ENCODE results near the gene CCDC97. TPM values are rescaled to one million over a fixed set of nuclear protein-coding genes. Genes with fewer than 3 reads are reported as not detected.
"Not testable (repeated sequence)": the region's sequence is repeated elsewhere in the genome, so short reads cannot be mapped to it uniquely, and the experiment has no call there.

The CCDC97 gene
- total RNA-seq, 2 experiments from 2014 or later: 50.4 to 51.7 TPM

GRCh38 chr19:41334793-41335192, 24.8 kb downstream of the CCDC97 start:
- Mint-ChIP-seq H3K4me3 (no peak overlapping the region), H3K4me1 (peaks cover 54% of the 10 kb centered on the region)

GRCh38 chr19:41335467-41335866, 25.5 kb downstream of the CCDC97 start:
- DNase-seq: no peak
- Mint-ChIP-seq H3K9me3 (no peaks in the 10 kb centered on the region), H3K27ac (peak overlapping the region; percentile 57), H3K4me1 (peaks cover 54% of the 10 kb centered on the region), H3K36me3 (ENCODE audit: low read depth) (peaks cover 57% of the 10 kb centered on the region), H3K4me3 (no peak overlapping the region), H3K27me3 (no peaks in the 10 kb centered on the region)
- CTCF ChIA-PET: interaction anchor here (0.6 to 1.9 kb wide), 5 partner anchors 8 to 152 kb away, joined by 3 to 10 read pairs (median 5); no protein-coding TSS in a partner anchor
- POLR2A ChIA-PET: interaction anchor here (0.6 kb wide), 1 partner anchor 9 kb away, joined by 3 read pairs; no protein-coding TSS in a partner anchor

More at GRCh38 chr19:41334793-41335192, 24.8 kb downstream of the CCDC97 start:
- DNase-seq: no peak
- H3K27me3 Mint-ChIP-seq: no peaks in the 10 kb centered on the region
- POLR2A ChIA-PET: no interaction called here
- peaks cover 55% of the 10 kb centered on the region for H3K36me3 Mint-ChIP-seq (ENCODE audit: low read depth)
- H3K27ac Mint-ChIP-seq: peak overlapping the region; percentile 38
- no peaks in the 10 kb centered on the region for H3K9me3 Mint-ChIP-seq
- CTCF ChIA-PET: interaction anchor here (1.9 kb wide), 1 partner anchor 9 kb away, joined by 10 read pairs; no protein-coding TSS in a partner anchor

GRCh38 chr19:41339936-41340335, 30.0 kb downstream of the CCDC97 start:
- POLR2A ChIA-PET: interaction anchor here (0.6 kb wide), 1 partner anchor 11 kb away, joined by 5 read pairs; no protein-coding TSS in a partner anchor
- no peaks in the 10 kb centered on the region for H3K27me3 Mint-ChIP-seq
- H3K9me3 Mint-ChIP-seq: no peaks in the 10 kb centered on the region
- H3K36me3 Mint-ChIP-seq (ENCODE audit: low read depth): peaks cover 65% of the 10 kb centered on the region
- DNase-seq: no peak
- no peak overlapping the region for H3K4me3 Mint-ChIP-seq
- CTCF ChIA-PET: interaction anchor here (3.7 kb wide), 1 partner anchor 12 kb away, joined by 15 read pairs; no protein-coding TSS in a partner anchor
- peaks cover 58% of the 10 kb centered on the region for H3K4me1 Mint-ChIP-seq
- no peak overlapping the region for H3K27ac Mint-ChIP-seq

DNA sequence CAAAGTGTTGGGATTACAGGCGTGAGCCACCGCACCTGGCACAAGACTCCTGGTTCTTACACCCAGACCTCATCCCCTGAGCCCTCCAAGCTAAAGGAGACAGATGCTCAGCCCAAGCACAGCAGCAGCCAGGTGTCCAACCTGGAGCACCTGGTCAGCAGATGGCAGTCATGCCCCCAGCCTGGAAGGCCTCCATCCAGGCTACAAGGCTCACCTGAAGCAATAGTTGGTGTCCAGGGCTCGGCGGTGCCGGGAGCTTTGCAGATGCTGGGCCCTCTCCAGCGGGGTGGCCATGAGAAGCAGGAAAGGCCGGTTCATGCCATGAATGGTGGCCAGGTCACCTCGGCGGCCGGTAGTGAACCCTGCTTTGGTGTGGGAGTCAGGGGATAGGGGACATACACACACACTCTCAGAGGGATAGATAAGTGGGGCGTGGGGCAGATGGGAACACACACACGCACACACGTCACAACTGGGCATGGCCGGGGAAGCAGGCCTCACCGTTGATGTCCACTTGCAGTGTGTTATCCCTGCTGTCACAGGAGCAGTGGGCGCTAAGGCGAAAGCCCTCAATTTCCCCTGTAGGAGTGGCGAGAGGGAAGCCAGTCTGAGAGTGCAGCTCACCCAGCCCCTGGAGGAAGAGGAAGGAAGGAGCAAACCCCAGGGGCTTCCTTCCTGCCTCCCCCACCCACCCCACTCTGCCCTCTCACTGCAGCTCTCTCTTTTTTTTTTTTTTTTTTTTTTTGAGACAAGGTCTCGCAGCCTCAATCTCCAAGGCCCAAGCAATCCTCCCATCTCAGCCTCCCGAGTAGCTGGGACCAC, 31.9 kb downstream of the CCDC97 start:
- Mint-ChIP-seq H3K27ac (peak overlapping the region; percentile 46), H3K9me3 (no peaks in the 10 kb centered on the region), H3K27me3 (no peaks in the 10 kb centered on the region), H3K36me3 (ENCODE audit: low read depth) (peaks cover 63% of the 10 kb centered on the region), H3K4me1 (peaks cover 55% of the 10 kb centered on the region), H3K4me3 (peak overlapping the region; percentile 27)
- POLR2A ChIA-PET: no interaction called here
- no peak for DNase-seq
- CTCF ChIA-PET: interaction anchor here (0.6 to 3.7 kb wide), 4 partner anchors 10 to 1474 kb away, joined by 3 to 15 read pairs (median 3); no protein-coding TSS in a partner anchor

DNA sequence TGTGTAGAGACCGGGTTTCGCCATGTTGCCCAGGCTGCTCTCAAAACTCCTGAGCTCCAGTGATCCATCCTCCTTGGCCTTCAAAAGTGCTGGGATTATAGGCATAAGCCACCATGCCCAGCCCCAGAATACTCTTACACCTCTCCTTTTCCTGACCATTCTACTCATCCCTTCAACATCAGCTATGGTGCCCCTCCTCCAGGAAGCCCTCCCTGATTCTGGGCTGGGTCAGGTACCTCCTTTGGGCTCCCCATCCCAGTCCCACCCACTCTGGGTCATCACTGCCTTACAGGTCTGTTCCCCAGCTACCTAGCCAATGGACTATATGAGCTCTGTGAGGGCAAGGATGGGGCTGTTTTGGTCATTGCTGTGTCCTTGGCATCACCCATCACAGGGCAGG, 34.2 kb downstream of the CCDC97 start:
- Mint-ChIP-seq H3K27ac (peak overlapping the region; percentile 10), H3K36me3 (ENCODE audit: low read depth) (peaks cover 69% of the 10 kb centered on the region), H3K4me3 (no peak overlapping the region), H3K9me3 (peaks cover 3% of the 10 kb centered on the region), H3K27me3 (no peaks in the 10 kb centered on the region), H3K4me1 (peaks cover 60% of the 10 kb centered on the region)
- POLR2A ChIA-PET: interaction anchor here (0.5 kb wide), 1 partner anchor 8 kb away, joined by 3 read pairs; no protein-coding TSS in a partner anchor
- no peak for DNase-seq
- CTCF ChIA-PET: interaction anchor here (1.1 kb wide), 1 partner anchor 17 kb away, joined by 3 read pairs; no protein-coding TSS in a partner anchor

DNA sequence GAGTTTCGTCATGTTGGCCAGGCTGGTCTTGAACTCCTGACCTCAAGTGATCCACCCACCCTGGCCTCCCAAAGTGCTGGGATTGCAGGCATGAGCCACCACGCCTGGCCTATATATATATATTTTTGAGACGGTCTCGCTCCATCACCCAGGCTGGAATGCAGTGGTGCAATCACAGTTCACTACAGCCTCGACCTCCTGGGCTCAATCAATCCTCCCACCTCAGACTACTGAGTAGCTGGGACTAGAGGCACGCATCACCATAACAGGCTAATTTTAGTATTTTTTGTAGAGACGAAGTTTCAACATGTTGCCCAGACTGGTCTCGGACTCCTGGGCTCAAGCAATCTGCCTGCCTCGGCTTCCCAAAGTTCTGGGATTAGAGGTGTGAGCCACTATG, 36.9 kb downstream of the CCDC97 start:
- H3K27me3 Mint-ChIP-seq, CTCF ChIA-PET, H3K27ac Mint-ChIP-seq, H3K4me3 Mint-ChIP-seq, DNase-seq, H3K9me3 Mint-ChIP-seq: not testable (repeated sequence)
- peaks cover 61% of the 10 kb centered on the region for H3K4me1 Mint-ChIP-seq
- peaks cover 70% of the 10 kb centered on the region for H3K36me3 Mint-ChIP-seq (ENCODE audit: low read depth)
- POLR2A ChIA-PET: interaction anchor here (0.6 kb wide), 1 partner anchor 148 kb away, joined by 5 read pairs; no protein-coding TSS in a partner anchor

GRCh38 chr19:41350735-41351338, 40.9 kb downstream of the CCDC97 start:
- Mint-ChIP-seq H3K36me3 (ENCODE audit: low read depth) (peaks cover 50% of the 10 kb centered on the region), H3K9me3 (peaks cover 3% of the 10 kb centered on the region), H3K27ac (peak overlapping the region; percentile 90), H3K4me1 (peaks cover 51% of the 10 kb centered on the region), H3K4me3 (peak overlapping the region; percentile 99), H3K27me3 (no peaks in the 10 kb centered on the region)
- CTCF ChIA-PET: interaction anchor here (0.5 to 3.2 kb wide), 13 partner anchors 9 to 745 kb away, joined by 3 to 31 read pairs (median 4); partner anchors contain the start of gene B9D2
- POLR2A ChIA-PET: interaction anchor here (1.1 kb wide), 1 partner anchor 28 kb away, joined by 3 read pairs; no protein-coding TSS in a partner anchor
- DNase-seq: no peak

GRCh38 chr19:41351339-41352245, 41.6 kb downstream of the CCDC97 start:
- peak overlapping the region; percentile 90 for H3K27ac Mint-ChIP-seq
- H3K4me3 Mint-ChIP-seq: peak overlapping the region; percentile 99
- peaks cover 48% of the 10 kb centered on the region for H3K36me3 Mint-ChIP-seq (ENCODE audit: low read depth)
- POLR2A ChIA-PET: interaction anchor here (0.7 to 1.1 kb wide), 2 partner anchors 29 to 91 kb away, joined by 3 read pairs; no protein-coding TSS in a partner anchor
- no peaks in the 10 kb centered on the region for H3K27me3 Mint-ChIP-seq
- DNase-seq: peak; percentile 87
- CTCF ChIA-PET: interaction anchor here (0.5 to 3.2 kb wide), 20 partner anchors 9 to 746 kb away, joined by 3 to 31 read pairs (median 4); partner anchors contain the start of gene B9D2
- peaks cover 3% of the 10 kb centered on the region for H3K9me3 Mint-ChIP-seq
- H3K4me1 Mint-ChIP-seq: peaks cover 54% of the 10 kb centered on the region

- Mint-ChIP-seq H3K4me3 (peak overlapping the region; percentile 99), H3K27ac (peak overlapping the region; percentile 90), H3K4me1 (peaks cover 59% of the 10 kb centered on the region), H3K9me3 (peaks cover 3% of the 10 kb centered on the region), H3K27me3 (no peaks in the 10 kb centered on the region), H3K36me3 (ENCODE audit: low read depth) (peaks cover 50% of the 10 kb centered on the region)
- CTCF ChIA-PET: interaction anchor here (0.6 to 3.2 kb wide), 15 partner anchors 11 to 202 kb away, joined by 3 to 31 read pairs (median 4); partner anchors contain the start of genes B9D2 and HNRNPUL1
- POLR2A ChIA-PET: interaction anchor here (0.5 to 0.7 kb wide), 2 partner anchors 46 to 92 kb away, joined by 3 read pairs; no protein-coding TSS in a partner anchor
- no peak for DNase-seq
Observed at GRCh38 chr19:41352279-41352608, 42.3 kb downstream of the CCDC97 start.

DNA sequence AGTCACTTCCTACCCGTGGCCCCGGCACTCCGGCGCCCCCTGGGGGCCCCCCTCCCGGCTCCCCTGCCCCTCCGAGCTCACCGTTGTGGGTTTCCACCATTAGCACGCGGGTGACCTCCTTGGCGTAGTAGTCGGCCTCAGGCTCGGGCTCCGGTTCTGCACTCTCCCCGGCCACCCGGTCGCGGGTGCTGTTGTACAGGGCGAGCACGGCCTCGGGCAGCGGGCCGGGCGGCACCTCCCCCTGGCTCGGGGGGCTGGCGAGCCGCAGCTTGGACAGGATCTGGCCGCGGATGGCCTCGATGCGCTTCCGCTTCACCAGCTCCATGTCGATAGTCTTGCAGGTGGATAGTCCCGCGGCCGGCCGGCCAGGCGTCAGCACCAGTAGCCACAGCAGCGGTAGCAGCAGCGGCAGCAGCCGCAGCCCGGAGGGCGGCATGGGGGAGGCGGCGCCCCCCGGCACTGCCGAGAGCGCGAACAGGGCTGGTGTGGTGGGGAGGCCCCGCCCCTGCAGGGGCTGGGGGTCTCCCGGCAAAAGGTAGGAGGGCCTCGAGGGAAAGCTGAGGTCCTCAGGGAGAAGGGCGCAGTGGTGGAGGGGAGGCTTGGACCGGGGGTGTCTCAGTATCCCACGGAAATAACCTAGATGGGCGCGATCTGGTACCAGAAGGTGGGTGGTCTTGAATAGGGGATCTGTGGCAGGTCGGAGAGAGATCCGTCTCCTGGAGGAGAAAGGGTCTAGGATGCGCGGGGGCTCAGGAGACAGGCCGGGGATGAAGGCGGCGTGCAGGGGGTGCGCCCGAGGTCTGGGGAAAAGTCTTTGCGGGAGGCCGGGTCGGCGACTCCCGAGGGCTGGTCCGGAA, 42.9 kb downstream of the CCDC97 start:
- peak; percentile 77 for DNase-seq
- peaks cover 62% of the 10 kb centered on the region for H3K4me1 Mint-ChIP-seq
- no peaks in the 10 kb centered on the region for H3K27me3 Mint-ChIP-seq
- peaks cover 3% of the 10 kb centered on the region for H3K9me3 Mint-ChIP-seq
- peaks cover 46% of the 10 kb centered on the region for H3K36me3 Mint-ChIP-seq (ENCODE audit: low read depth)
- H3K4me3 Mint-ChIP-seq: peak overlapping the region; percentile 99
- CTCF ChIA-PET: interaction anchor here (0.6 to 3.2 kb wide), 14 partner anchors 12 to 718 kb away, joined by 3 to 31 read pairs (median 4); partner anchors contain the start of genes B9D2 and HNRNPUL1
- H3K27ac Mint-ChIP-seq: peak overlapping the region; percentile 95
- POLR2A ChIA-PET: interaction anchor here (0.5 to 0.6 kb wide), 2 partner anchors 11 to 46 kb away, joined by 3 read pairs; partner anchors contain the start of gene B9D2
